GM12878 (cell line): Measurements from ENCODE around the gene RBMS3. TPM values are rescaled to one million over a fixed set of nuclear protein-coding genes. Genes with fewer than 3 reads are reported as not detected.

Source experiments
- ATAC-seq: fragments of 200-7000 bp; cut with Tn5 transposase; 3 replicates; pipeline ENCODE4 v1.9.1; 2020; ENCODE audit warnings: mild to moderate bottlenecking, moderate library complexity
- BruUV-seq: library from RNA; stranded (reverse); fragments of 400-500 nt; replicated peaks from 2 replicates; lab custom pipeline; 2021; lab: Mats Ljungman, UMichigan
- CTCF ChIA-PET: fragments of 300-600 bp; sonication (Branson Sonifier 250); formaldehyde crosslinking; extraction: SDS; loops from one replicate; lab custom pipeline; 2021; ENCODE audit warnings: inconsistent platforms; lab: Yijun Ruan, JAX
- POLR2A ChIA-PET: fragments of 350-600 bp; formaldehyde crosslinking; extraction: SDS; loops from one replicate; lab custom pipeline; 2021; ENCODE audit warnings: inconsistent platforms; lab: Charles Lee
- RAD21 ChIA-PET: fragments of 300-600 bp; sonication (Branson Sonifier 250); formaldehyde crosslinking; loops from one replicate; lab custom pipeline; 2023; ENCODE audit warnings: antibody characterized with exemption; ENCODE audit not compliant: unreplicated experiment; lab: Charles Lee
- SMC1A ChIA-PET: fragments of 300-600 bp; sonication (Branson Sonifier 250); formaldehyde crosslinking; loops from one replicate; lab custom pipeline; 2023; ENCODE audit not compliant: unreplicated experiment, uncharacterized antibody; lab: Charles Lee
- DNase-seq: peaks from one replicate; pipeline ENCODE4 v3.0.0-alpha.2; 2011; ENCODE audit warnings: low read depth, low spot score
- FAIRE-seq: peaks from 3 replicates; lab custom pipeline; 2011; peaks lifted over from hg19 to GRCh38; lab: Jason Lieb, UNC
- H2AFZ ChIP-seq: 2 replicates; pipeline ENCODE4 v1.6.0; 2011; ENCODE audit warnings: low read depth, low read length, control low read depth; ENCODE audit not compliant: control insufficient read depth
- H3K27ac ChIP-seq: 2 replicates; pipeline ENCODE4 v1.5.1; 2011; ENCODE audit warnings: control low read depth; ENCODE audit not compliant: control insufficient read depth, insufficient read depth
- H3K27me3 ChIP-seq, 2 experiments: replicated peaks in 1 of 2; 2 replicates each; pipeline versions ENCODE4 v1.6.0 to v1.6.1; 2011; ENCODE audit warnings: low read length in 1 of 2; ENCODE audit not compliant: control insufficient read depth in 2 of 2, insufficient read depth in 2 of 2
- H3K36me3 ChIP-seq, 2 experiments: 2 replicates each; pipeline ENCODE4 v1.5.1; 2011; ENCODE audit warnings: low read length in 1 of 2; ENCODE audit not compliant: control insufficient read depth in 2 of 2, insufficient read depth in 2 of 2
- H3K4me1 ChIP-seq: 2 replicates; pipeline ENCODE4 v1.6.1; 2011; ENCODE audit warnings: mild to moderate bottlenecking, low read length, moderate library complexity, mixed read lengths; ENCODE audit not compliant: control insufficient read depth, insufficient read depth
- H3K4me2 ChIP-seq: 2 replicates; pipeline ENCODE4 v1.6.0; 2011; ENCODE audit warnings: control low read depth; ENCODE audit not compliant: control insufficient read depth, insufficient read depth
- H3K4me3 ChIP-seq: fragments of 200-600 bp; sonication (generic); 2 replicates; pipeline ENCODE4 v1.5.1; 2016
- H3K79me2 ChIP-seq: 2 replicates; pipeline ENCODE4 v1.6.0; 2011; ENCODE audit warnings: low read length; ENCODE audit not compliant: control insufficient read depth, insufficient read depth
- H3K9ac ChIP-seq: 2 replicates; pipeline ENCODE4 v1.8.0; 2011; ENCODE audit warnings: low read length, control low read depth, mixed read lengths; ENCODE audit not compliant: control insufficient read depth, insufficient read depth
- H3K9me3 ChIP-seq: replicated peaks from 3 replicates; pipeline ENCODE4 v1.5.1; 2011; ENCODE audit warnings: mild to moderate bottlenecking, low read length; ENCODE audit not compliant: control insufficient read depth, insufficient read depth
- H4K20me1 ChIP-seq: 2 replicates; pipeline ENCODE4 v1.6.0; 2011; ENCODE audit not compliant: control insufficient read depth, insufficient read depth
- ATF7 ChIP-seq: fragments of 450-650 bp; IDR thresholded peaks from 2 replicates; pipeline ENCODE4 v1.6.1; 2016; ENCODE audit warnings: low read depth, mild to moderate bottlenecking
- BACH1 ChIP-seq: fragments of 450-650 bp; IDR thresholded peaks from 2 replicates; pipeline ENCODE4 v1.6.1; 2017; ENCODE audit warnings: mild to moderate bottlenecking, borderline replicate concordance
- BCL3 ChIP-seq: IDR thresholded peaks from 2 replicates; pipeline ENCODE4 v1.6.1; 2011; ENCODE audit warnings: borderline replicate concordance, low read depth, mild to moderate bottlenecking, moderate library complexity, low read length; ENCODE audit not compliant: insufficient read depth, poor library complexity, severe bottlenecking
- CREM ChIP-seq: IDR thresholded peaks from 2 replicates; pipeline ENCODE4 v1.6.1; 2014; ENCODE audit warnings: antibody characterized with exemption, low read depth
- EED ChIP-seq: sonication (generic); IDR thresholded peaks from 2 replicates; pipeline ENCODE4 v1.6.1; 2016; ENCODE audit warnings: antibody characterized with exemption, low read depth
- KDM1A ChIP-seq: fragments of 200-600 bp; sonication (generic); IDR thresholded peaks from 2 replicates; pipeline ENCODE4 v1.6.1; 2016; ENCODE audit warnings: borderline replicate concordance
- MAX ChIP-seq: IDR thresholded peaks from 2 replicates; pipeline ENCODE4 v1.6.1; 2012; ENCODE audit warnings: low read depth, low read length, improper control_type of control experiment
- MEF2B ChIP-seq: fragments of 450-650 bp; IDR thresholded peaks from 2 replicates; pipeline ENCODE4 v1.6.1; 2018; ENCODE audit warnings: mild to moderate bottlenecking, moderate library complexity; ENCODE audit not compliant: partially characterized antibody, poor library complexity, severe bottlenecking
- NFYB ChIP-seq: IDR thresholded peaks from 2 replicates; pipeline ENCODE4 v1.6.1; 2011; ENCODE audit warnings: low read depth, mild to moderate bottlenecking, low read length, improper control_type of control experiment, moderate library complexity; ENCODE audit not compliant: insufficient read depth
- RBBP5 ChIP-seq: fragments of 200-600 bp; sonication (generic); conservative IDR thresholded peaks from 2 replicates; pipeline ENCODE4 v1.6.1; 2016
- YY1 ChIP-seq: IDR thresholded peaks from 2 replicates; pipeline ENCODE4 v1.6.1; 2011; ENCODE audit warnings: low read depth, mild to moderate bottlenecking, low read length
- ZNF24 ChIP-seq: fragments of 450-650 bp; IDR thresholded peaks from 2 replicates; pipeline ENCODE4 v1.6.1; 2017; ENCODE audit warnings: antibody characterized with exemption, mild to moderate bottlenecking
- ZNF622 ChIP-seq: fragments of 450-650 bp; IDR thresholded peaks from 2 replicates; pipeline ENCODE4 v1.6.1; 2017; ENCODE audit warnings: mild to moderate bottlenecking, inconsistent platforms
- WGBS: methylation state at CpG from one replicate; pipeline ENCODE4 v1.1.6; 2016; ENCODE audit warnings: low lambda C conversion rate; ENCODE audit not compliant: insufficient replicate concordance, insufficient coverage; ENCODE audit errors: missing lambda C conversion rate; 5-methylcytosine and 5-hydroxymethylcytosine counted together
- in situ Hi-C: fragments of 300-500 bp; cut with MboI; formaldehyde crosslinking; loops from 9 replicates; pipeline ENCODE4 v1.14.3; 2018; ENCODE audit warnings: mixed read lengths
- intact Hi-C: fragments of 100-400 bp; cut with micrococcal nuclease; formaldehyde crosslinking; loops from one replicate; pipeline ENCODE4 v1.14.2; 2022; ENCODE audit not compliant: unreplicated experiment
- polyA plus RNA-seq, 11 experiments: library from polyadenylated mRNA; depleted of rRNA in 4 of 11; unstranded in 6 of 11; stranded (reverse) in 5 of 11; fragments of >200 nt; fragmentation: Nextera tagmentation in 4 of 11; fragmentation: Illumina TruSeq in 1 of 11; extraction: Ambion mirVana in 4 of 11; extraction: Trizol in 1 of 11; gene quantifications; 1 replicate in 1 of 11; 2 replicates in 10 of 11; pipeline versions ENCODE4 v1.2.1 to v1.2.3, GENCODE V29; 2011 to 2016; ENCODE audit warnings: inconsistent platforms in 2 of 11, missing spikeins in 2 of 11, low read depth in 1 of 11
- total RNA-seq, 4 experiments: library from RNA; depleted of rRNA in 3 of 4; stranded (reverse); fragments of >200 nt in 3 of 4; fragmentation: Illumina TruSeq in 1 of 4; extraction: Trizol in 1 of 4; gene quantifications; 2 replicates each; pipeline versions ENCODE4 v1.2.1 to v1.2.3, GENCODE V29; 2013 to 2021

The RBMS3 gene
- total and polyA plus RNA-seq, 10 of the 15 experiments (the other 5 are each of a cell fraction or from before 2014, with no cell fraction given) = 0.79 to 4.7 (median 3.1) TPM

GRCh38 chr3:30042916-30043555, 762.2 kb downstream of the RBMS3 start:
- no peak overlapping the region for H3K4me3 ChIP-seq
- intact Hi-C loops = loop anchor here (1.0 to 10.0 kb wide), 4 partner anchors 156 to 1089 kb away; no protein-coding TSS in a partner anchor
- no peaks in the 10 kb centered on the region for H3K9me3 ChIP-seq
- ChIA-PET POLR2A (interaction anchor here (0.6 kb wide), 1 partner anchor 1170 kb away, joined by 3 read pairs; no protein-coding TSS in a partner anchor), RAD21 (interaction anchor here (0.6 to 2.4 kb wide), 8 partner anchors 18 to 709 kb away, joined by 3 to 33 read pairs (median 4); no protein-coding TSS in a partner anchor), CTCF (interaction anchor here (0.7 to 5.0 kb wide), 20 partner anchors 8 to 1127 kb away, joined by 3 to 86 read pairs (median 4); no protein-coding TSS in a partner anchor), SMC1A (interaction anchor here (0.7 to 3.0 kb wide), 10 partner anchors 10 to 898 kb away, joined by 3 to 31 read pairs (median 4); no protein-coding TSS in a partner anchor)
- no peaks in the 10 kb centered on the region for H3K27me3 ChIP-seq
- DNase-seq (no peak), FAIRE-seq (no peak), ATAC-seq (no peak)
- H3K36me3 ChIP-seq = no peaks in the 10 kb centered on the region
- H3K9ac ChIP-seq = no peak overlapping the region
- no peak overlapping the region for H3K4me2 ChIP-seq
- H4K20me1 ChIP-seq = no peaks in the 10 kb centered on the region
- BruUV-seq = no TSS peak
- in situ Hi-C loops = no loop called here
- H3K79me2 ChIP-seq = no peaks in the 10 kb centered on the region
- TF ChIP-seq EED (no peak), RBBP5 (no peak), YY1 (no peak), KDM1A (no peak), CREM (no peak), MAX (no peak), NFYB (no peak), BCL3 (no peak), ATF7 (no peak), MEF2B (no peak), ZNF622 (no peak), ZNF24 (no peak), BACH1 (no peak)
- H3K4me1 ChIP-seq = no peaks in the 10 kb centered on the region
- no peak overlapping the region for H3K27ac ChIP-seq
- 45% methylated on average over 3 of the region's 3 CpGs for WGBS
- no peak overlapping the region for H2AFZ ChIP-seq
